Measurements from ENCODE around the gene FBLN5. TPM values are rescaled to one million over a fixed set of nuclear protein-coding genes. Genes with fewer than 3 reads are reported as not detected.

The FBLN5 gene
- total RNA-seq, 6 experiments from 2014 or later, result 6.7 to 36.3 (median 17.8) TPM

DNA sequence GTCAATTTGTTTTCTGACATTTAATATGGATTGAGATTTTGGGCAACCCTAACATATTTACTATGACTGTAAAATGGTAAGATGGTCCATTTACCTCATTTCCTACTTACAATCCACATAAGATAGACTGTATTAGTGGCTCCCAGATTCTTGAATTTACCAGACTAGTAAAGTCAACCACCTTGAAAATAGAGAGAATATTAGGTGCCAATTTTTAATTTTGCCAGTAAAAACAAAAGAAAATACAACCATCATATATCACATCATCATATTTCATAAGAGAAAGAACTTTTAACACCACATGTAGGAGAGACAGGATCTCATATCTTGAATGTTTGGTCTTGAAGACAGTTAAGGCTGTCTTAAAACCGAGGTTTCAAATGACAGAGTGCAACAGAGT, 7.7 kb upstream of the FBLN5 start:
- 62% methylated on average over 1 of the region's 1 CpG for WGBS (ENCODE audit: insufficient coverage, low coverage, low lambda C conversion rate, missing lambda C conversion rate)
- intact Hi-C loops (cut with DNase I), result no loop called here
- H3K4me1 ChIP-seq, result peaks cover 0 to 4% (median 0%) of the 10 kb centered on the region in 4 donors
- no peaks in the 10 kb centered on the region for H3K36me3 ChIP-seq
- H3K27me3 ChIP-seq, result no peaks in the 10 kb centered on the region
- no peaks in the 10 kb centered on the region for H3K9me3 ChIP-seq
- no peak for TF ChIP-seq CTCF (IDR thresholded peaks at IDR 0.05)
- no peak for TF ChIP-seq POLR2A (IDR thresholded peaks at IDR 0.05)
- DNase-seq (no peak), ATAC-seq (no peak)
- H3K27ac ChIP-seq, result no peak overlapping the region
- H3K4me3 ChIP-seq, result no peak overlapping the region

DNA sequence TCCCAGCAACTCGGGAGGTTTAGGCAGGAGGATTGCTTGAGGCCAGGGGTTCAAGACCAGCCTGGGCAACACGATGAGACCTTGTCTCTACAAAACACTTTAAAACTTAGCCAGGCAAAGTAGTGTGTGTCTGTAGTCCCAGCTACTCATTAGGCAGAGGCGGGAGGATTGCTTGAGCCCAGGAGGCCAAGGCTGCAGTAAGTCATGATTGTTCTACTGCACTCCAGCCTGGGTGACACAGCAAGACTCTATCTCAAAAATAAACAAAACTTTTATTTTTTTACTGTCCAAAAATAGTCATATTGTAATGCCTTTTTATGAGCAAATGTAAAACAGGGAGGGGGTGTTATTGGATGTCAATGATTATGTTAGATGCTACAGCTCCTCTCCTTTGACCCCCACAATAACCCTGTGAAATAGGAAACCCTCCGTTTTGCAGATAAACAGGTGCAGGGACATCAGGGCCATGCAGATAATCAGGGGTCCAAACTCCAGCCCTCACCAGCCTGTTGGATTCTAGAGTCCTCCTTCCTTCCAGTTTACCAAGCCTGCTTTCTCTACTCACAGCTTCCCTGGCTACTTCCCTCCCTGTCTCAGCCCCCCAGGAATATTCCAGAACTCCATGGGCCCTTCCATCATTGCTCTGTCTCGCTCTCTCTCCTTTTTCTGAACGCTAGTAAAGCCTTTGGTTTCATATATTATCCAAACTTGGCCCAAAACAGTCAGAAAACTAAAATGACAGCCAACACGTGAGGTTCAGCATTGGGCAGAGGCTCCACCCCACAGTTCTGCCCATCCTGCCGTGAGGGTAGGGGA, 5.9 kb upstream of the FBLN5 start:
- Histone ChIP-seq H3K36me3 (no peaks in the 10 kb centered on the region), H3K9me3 (no peaks in the 10 kb centered on the region), H3K4me1 (peaks cover 0 to 4% (median 0%) of the 10 kb centered on the region in 4 donors), H3K27me3 (no peaks in the 10 kb centered on the region), H3K4me3 (no peak overlapping the region), H3K27ac (no peak overlapping the region)
- TF ChIP-seq POLR2A (IDR thresholded peaks at IDR 0.05), result no peak
- TF ChIP-seq CTCF (IDR thresholded peaks at IDR 0.05), result no peak
- WGBS (ENCODE audit: insufficient coverage, low coverage, low lambda C conversion rate, missing lambda C conversion rate), result 54% methylated on average over 7 of the region's 8 CpGs
- no peak for DNase-seq
- intact Hi-C loops (cut with DNase I), result no loop called here
- no peak for ATAC-seq

GRCh38 chr14:91946622-91947474, 646 bp downstream of the FBLN5 start:
- ATAC-seq (peak; percentile 15 to 53 (median 25)), DNase-seq (no peak)
- Histone ChIP-seq H3K4me3 (peak overlapping the region; percentile 33 to 56 (median 50)), H3K4me1 (peaks cover 0 to 4% (median 0%) of the 10 kb centered on the region in 4 donors), H3K27ac (peak overlapping the region in 1 of 3 donors; percentile 18), H3K9me3 (no peaks in the 10 kb centered on the region), H3K36me3 (no peaks in the 10 kb centered on the region), H3K27me3 (no peaks in the 10 kb centered on the region)
- no peak for TF ChIP-seq CTCF (IDR thresholded peaks at IDR 0.05)
- WGBS (ENCODE audit: insufficient coverage, low coverage, low lambda C conversion rate, missing lambda C conversion rate), result 31% methylated on average over 23 of the region's 38 CpGs
- intact Hi-C loops (cut with DNase I), result no loop called here

DNA sequence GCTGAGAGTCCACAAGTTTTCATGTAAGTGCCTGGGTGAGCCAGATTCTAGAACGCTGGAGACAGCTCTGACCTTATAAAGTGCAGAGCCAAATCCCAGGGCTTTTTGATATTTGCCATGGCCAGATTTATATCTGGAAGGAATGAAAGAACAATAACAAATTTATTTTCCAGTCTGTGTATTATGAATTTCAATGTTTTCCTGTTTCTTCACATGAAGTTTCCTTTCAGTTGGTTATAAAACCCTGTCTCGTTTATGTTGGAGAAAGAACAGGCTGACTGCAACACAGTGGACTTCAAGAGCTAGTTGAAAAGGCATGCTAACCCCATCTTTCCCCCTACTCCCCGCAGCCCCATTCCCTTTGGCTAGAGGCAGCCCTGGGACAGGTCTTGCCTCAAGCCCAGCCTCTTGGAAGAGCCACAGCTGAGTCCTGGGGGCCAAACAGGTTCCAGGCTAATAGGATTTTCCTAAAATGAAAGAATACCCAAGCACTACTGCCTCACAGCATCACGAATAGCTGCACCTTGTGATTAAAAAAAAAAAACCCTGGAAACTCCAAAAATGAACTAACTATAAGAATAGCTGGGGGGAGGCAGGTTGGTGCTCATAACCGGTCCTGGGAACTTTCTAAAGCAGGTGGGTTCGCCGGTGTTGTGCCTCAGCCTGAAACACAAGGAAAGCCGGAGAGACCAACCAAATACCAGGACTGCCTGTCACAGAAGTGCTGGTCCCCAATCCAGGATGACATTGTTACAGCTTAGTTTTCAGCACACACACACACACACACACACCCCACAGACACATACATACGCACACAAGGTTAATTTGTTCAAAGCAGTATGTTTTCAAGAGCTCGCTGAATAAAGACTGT, 1.5 kb downstream of the FBLN5 start:
- ATAC-seq (no peak), DNase-seq (no peak)
- no peaks in the 10 kb centered on the region for H3K9me3 ChIP-seq
- TF ChIP-seq CTCF (IDR thresholded peaks at IDR 0.05), result no peak
- TF ChIP-seq POLR2A (IDR thresholded peaks at IDR 0.05), result no peak
- WGBS (ENCODE audit: insufficient coverage, low coverage, low lambda C conversion rate, missing lambda C conversion rate), result 59% methylated on average over 7 of the region's 10 CpGs
- peaks cover 0 to 4% (median 0%) of the 10 kb centered on the region in 4 donors for H3K4me1 ChIP-seq
- H3K36me3 ChIP-seq, result no peaks in the 10 kb centered on the region
- H3K4me3 ChIP-seq, result peak overlapping the region; percentile 33 to 56 (median 50)
- H3K27ac ChIP-seq, result no peak overlapping the region
- H3K27me3 ChIP-seq, result no peaks in the 10 kb centered on the region
- intact Hi-C loops (cut with DNase I), result no loop called here

Data from right lobe of liver (tissue), 6 donors.